ENCODE results near the gene ARID1A.

- TF ChIP-seq EP300 (IDR thresholded peaks at IDR 0.05) = no peak
- no peak for TF ChIP-seq CTCF (IDR thresholded peaks at IDR 0.05)
- no peak for TF ChIP-seq POLR2A (IDR thresholded peaks at IDR 0.05)
Measured at GRCh38 chr1:26710811-26711210, 15.0 kb downstream of the ARID1A start.
